Bronchial epithelial cell (primary cell): Measurements from ENCODE around the gene DGKG. TPM values are rescaled to one million over a fixed set of nuclear protein-coding genes. Genes with fewer than 3 reads are reported as not detected.

Experiments
- DNase-seq: peaks from one replicate; pipeline ENCODE4 v3.0.0-alpha.2; 2010; ENCODE audit warnings: low read depth
- FAIRE-seq: peaks from 2 replicates; lab custom pipeline; 2011; peaks lifted over from hg19 to GRCh38; lab: Jason Lieb, UNC
- H3K27me3 ChIP-seq: 2 replicates; pipeline ENCODE4 v1.5.1; 2011; ENCODE audit warnings: low read length; ENCODE audit not compliant: control insufficient read depth, insufficient read depth
- H3K36me3 ChIP-seq: 2 replicates; pipeline ENCODE4 v1.5.1; 2011; ENCODE audit warnings: low read length; ENCODE audit not compliant: control insufficient read depth, insufficient read depth
- H3K4me3 ChIP-seq: 2 replicates; pipeline ENCODE4 v1.5.1; 2011; ENCODE audit warnings: mild to moderate bottlenecking, low read depth, low read length, control low read depth
- total RNA-seq: library from RNA; depleted of rRNA; stranded (reverse); fragments of >200 nt; gene quantifications from 2 replicates; pipeline ENCODE4 v1.2.1, GENCODE V29; 2014
- TF ChIP-seq, protein P1 (sequence below): IDR thresholded peaks from 2 replicates; pipeline ENCODE4 v1.5.1; 2011; ENCODE audit warnings: mild to moderate bottlenecking, moderate library complexity, low read length, control low read depth, inconsistent platforms; ENCODE audit not compliant: insufficient read depth, severe bottlenecking

DGKG gene
- total RNA-seq, 1 donor from 2014 or later, result not detected

DNA sequence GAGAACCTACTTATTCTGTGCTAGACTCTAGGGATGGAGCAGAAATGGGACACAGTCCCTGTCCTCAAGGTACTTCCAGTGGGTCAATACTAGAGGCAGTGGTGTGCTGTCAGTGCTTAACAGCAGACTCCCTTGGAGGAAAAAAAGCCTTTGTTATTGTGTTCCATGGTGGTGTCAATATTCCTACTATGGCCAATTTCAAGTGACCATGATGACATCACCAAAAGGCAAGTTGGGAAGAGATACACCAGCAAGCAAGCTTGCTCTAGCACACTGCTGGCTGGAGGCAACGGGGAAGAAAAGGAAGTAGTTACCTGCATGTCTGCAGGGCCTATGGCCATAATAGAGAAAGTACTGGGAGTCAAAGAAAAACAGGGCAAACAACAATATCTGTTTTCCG is 163.6 kb downstream of the DGKG start:
- Histone ChIP-seq H3K27me3 (peaks cover 8% of the 10 kb centered on the region), H3K4me3 (no peak overlapping the region), H3K36me3 (no peaks in the 10 kb centered on the region)
- no peak for DNase-seq
- no peak for FAIRE-seq
- TF ChIP-seq, protein P1, sequence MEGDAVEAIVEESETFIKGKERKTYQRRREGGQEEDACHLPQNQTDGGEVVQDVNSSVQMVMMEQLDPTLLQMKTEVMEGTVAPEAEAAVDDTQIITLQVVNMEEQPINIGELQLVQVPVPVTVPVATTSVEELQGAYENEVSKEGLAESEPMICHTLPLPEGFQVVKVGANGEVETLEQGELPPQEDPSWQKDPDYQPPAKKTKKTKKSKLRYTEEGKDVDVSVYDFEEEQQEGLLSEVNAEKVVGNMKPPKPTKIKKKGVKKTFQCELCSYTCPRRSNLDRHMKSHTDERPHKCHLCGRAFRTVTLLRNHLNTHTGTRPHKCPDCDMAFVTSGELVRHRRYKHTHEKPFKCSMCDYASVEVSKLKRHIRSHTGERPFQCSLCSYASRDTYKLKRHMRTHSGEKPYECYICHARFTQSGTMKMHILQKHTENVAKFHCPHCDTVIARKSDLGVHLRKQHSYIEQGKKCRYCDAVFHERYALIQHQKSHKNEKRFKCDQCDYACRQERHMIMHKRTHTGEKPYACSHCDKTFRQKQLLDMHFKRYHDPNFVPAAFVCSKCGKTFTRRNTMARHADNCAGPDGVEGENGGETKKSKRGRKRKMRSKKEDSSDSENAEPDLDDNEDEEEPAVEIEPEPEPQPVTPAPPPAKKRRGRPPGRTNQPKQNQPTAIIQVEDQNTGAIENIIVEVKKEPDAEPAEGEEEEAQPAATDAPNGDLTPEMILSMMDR, result no peak

DNA sequence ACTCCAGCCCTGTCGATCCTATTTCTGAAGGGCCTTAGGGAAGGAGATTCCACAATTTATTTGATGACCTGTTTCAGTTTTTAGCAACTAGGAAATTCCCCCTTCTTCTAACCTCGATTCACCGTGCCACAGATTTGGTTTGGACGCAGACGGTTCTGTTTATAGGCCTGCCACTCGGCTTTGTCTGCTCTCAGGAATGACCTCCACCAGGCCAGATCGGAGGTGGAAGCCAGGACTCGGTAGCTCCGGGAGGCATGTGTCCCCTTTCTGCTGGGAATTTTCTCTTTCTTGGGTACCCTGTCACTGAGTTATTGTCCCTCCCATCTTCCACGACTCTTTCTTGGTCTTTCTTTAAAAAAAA is 167.6 kb downstream of the DGKG start:
- TF ChIP-seq, protein P1, result no peak
- Histone ChIP-seq H3K4me3 (no peak overlapping the region), H3K36me3 (no peaks in the 10 kb centered on the region), H3K27me3 (peaks cover 16% of the 10 kb centered on the region)
- DNase-seq (no peak), FAIRE-seq (no peak)

DNA sequence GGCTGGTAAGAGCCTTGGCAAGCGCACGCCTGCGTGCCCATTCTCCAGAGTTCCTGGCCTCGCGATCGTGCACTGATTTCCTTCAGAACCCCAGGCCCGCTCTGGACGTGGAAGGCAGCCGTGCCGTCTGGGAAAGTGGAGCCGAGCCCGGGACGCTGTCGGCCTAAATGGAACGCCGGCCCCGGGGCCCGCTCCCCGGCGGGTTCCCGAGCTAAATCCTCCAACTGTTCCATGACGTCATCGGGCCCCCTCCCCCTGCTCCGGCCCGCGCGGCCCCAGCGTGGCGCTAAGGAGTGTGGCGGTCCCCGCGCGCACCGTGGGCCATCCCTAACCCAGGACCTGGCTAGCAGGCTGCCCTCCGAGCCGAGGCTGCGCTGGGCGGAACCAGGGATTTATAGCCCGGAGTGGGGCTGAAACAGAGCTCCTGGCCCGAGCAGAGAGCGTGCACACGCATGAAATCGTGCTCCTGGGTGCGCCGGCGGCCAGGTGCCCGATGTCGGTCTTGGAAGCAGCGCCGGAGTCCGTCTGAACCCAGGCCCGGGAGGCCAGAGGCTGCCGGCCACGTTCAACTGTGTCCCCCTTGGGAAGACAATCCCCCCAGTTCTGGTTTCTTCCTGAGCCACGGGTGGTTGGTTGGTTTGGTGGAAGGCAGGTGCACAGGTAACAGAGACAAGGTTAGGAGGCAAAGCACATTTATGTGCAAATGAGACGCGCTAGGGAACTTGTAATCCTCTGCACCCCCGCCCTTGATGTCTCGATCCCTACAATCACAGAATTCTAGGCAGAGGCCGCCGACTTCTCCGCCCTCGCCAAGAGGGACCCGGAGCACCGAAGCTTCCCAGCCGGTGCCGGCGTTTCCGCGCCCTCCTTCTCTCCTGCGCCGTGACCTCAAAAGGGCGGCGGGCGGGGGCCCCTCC is 168.2 kb downstream of the DGKG start:
- FAIRE-seq, result no peak
- peaks cover 16% of the 10 kb centered on the region for H3K27me3 ChIP-seq
- TF ChIP-seq, protein P1, result no peak
- H3K4me3 ChIP-seq, result no peak overlapping the region
- no peaks in the 10 kb centered on the region for H3K36me3 ChIP-seq
- no peak for DNase-seq

DNA sequence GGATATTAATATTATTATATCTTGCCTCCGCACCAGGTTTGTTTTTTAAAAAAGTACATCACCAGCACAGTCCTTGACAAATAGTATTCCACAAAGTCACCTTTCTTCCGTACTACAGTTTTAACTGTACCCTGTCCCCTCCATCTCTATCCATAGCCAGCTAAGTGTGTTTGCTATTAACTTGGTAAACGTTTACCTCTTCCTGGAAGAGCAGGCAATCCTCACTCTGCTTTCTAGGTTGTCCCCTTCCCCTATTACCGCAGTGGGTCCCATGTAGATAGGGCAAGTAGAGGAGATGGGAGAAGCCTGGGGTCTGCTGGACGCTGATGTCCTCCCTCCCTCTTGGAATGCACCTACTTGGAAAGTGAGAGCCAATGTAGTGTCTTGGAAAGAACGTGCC is 169.2 kb downstream of the DGKG start:
- no peak overlapping the region for H3K4me3 ChIP-seq
- no peak for DNase-seq
- TF ChIP-seq, protein P1, result no peak

DNA sequence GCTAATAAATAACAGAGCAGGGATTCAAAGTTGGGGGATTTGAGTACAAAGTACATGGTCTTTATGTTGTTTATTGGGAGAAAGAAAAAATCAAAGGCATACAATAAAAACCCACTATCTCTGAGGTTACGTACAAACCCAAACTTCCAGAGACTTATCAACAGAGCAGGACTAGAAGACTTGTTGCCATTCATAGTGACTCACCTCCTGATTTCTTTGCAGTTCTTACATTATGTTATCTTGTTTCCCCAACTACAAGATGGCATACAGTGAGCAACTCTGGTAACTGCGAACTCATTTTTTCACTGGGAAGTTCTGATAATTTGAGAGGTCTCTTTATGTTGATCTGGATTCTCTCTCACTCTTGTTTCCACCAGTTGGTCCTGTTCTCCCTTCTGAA is 172.5 kb downstream of the DGKG start:
- FAIRE-seq, result no peak
- Histone ChIP-seq H3K36me3 (no peaks in the 10 kb centered on the region), H3K4me3 (no peak overlapping the region), H3K27me3 (peaks cover 16% of the 10 kb centered on the region)
- DNase-seq, result peak; percentile 8
- TF ChIP-seq, protein P1, result no peak

More for the DNA sequence above, 169.2 kb downstream of the DGKG start:
- H3K27me3 ChIP-seq, result peaks cover 16% of the 10 kb centered on the region
- FAIRE-seq, result no peak
- H3K36me3 ChIP-seq, result no peaks in the 10 kb centered on the region
